NCI-H1092 treated with DMSO at 0.1 percent for 48 hours (cell line): Measurements from ENCODE around the gene ODAD4.
"Not testable (repeated sequence)": the region's sequence is repeated elsewhere in the genome, so short reads cannot be mapped to it uniquely, and the experiment has no call there.

Experiments
- DNase-seq: peaks from one replicate; lab custom pipeline; 2025; lab: John Stamatoyannopoulos, UW

ODAD4 gene

DNA sequence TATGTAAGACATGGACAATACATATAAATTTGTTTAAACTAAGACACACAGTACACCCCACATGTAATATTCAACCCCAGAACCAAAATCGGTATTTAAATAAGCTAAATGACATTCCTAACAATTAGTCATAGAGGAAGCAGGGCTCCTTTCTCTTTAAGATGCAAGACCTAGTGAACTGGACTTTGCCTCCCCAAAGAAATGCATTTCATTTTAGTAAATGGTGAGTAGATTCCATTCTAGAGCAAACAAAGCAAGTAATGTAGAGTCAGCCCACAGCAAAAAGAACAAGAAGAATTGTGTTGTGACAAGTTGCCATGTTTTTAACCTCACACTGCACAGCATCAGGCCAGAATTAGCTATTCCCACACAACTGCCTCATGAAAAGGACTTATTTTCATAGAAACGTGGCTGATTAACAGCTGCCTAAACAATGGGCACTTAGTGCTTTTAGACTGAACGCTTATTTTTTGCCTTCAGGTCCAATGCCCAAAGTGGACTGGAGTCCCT is 72.4 kb downstream of the ODAD4 start:
- no peak for DNase-seq

DNA sequence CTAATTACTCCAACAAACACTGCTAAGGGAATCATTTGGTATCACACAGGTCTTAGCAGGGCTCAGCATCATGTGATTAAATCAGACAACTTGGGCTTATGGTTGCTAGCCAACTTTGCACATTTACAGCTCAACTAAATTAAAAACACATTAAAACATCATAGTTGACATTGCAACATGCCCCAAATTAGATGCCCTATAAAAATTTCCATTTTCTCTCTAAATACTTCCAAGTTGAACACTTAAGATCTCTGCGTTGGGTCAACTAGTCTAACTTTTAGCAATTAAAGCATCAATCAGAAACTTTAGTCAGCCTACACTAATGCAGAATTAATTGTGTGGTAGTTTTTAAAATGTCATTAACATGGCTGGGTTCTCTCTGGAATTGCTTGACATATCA is 74.7 kb downstream of the ODAD4 start:
- DNase-seq: no peak

DNA sequence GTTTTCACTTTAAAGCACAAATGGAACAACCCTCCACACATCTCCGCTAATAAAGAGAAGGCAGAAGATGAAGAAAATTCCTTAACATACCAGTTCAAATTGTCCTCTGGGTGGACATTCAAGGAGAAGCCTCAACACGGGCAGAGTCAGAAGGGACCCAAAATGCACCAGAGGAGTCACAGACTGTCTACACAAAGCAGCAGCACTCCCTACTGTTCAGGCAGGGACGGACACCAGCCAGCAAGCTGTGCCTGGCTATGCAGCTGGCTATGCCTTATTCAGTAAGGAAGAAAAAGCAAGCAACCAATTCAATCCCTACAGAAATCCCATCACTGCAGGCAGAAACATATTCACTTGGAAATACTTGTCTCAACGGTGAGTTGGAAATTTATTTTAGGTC is 78.8 kb downstream of the ODAD4 start:
- no peak for DNase-seq

DNA sequence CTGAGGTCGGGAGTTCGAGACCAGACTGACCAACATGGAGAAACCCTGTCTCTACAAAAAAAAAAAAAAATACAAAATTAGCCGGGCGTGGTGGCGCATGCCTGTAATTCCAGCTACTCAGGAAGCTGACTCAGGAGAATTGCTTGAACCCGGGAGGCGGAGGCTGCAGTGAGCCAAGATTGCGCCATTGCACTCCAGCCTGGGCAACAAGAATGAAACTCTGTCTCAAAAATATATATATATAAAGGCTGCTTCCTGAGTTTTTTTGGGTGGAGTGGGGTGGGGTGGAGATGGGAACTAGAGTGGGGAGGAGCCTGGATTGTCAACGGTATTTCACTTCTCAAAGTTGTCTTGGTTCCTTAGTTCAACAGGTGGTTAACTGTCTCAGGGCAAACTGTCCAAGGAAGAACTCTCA is 79.9 kb downstream of the ODAD4 start:
- not testable (repeated sequence) for DNase-seq

DNA sequence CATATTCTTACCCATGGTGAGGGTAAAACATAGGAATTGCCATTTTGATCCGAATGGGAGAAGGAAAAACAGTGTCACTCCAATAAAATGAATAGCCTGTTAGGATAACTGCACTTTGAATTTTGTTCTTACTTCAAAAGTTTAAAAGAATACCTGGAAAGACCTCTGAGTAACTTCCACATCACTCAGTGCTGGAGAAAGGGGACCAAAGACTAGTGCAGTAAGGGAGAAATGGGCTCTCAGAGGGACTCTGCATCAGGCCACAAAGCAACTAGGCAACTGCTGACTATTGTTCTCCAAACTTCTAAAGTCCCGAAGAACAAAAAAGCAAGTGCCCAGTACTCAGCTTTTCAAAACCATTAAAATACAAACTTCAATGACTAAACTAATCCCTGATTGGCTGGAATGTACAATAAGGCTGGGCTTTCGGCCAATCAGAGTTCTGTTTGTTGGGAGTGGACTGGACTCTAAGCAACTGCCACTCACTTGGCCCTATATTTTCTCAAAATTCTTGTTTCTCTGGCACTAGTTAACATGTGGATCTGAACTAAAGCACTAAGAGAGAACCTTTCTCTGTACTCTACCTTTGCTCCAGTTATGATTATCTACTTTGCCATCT is 80.6 kb downstream of the ODAD4 start:
- no peak for DNase-seq

DNA sequence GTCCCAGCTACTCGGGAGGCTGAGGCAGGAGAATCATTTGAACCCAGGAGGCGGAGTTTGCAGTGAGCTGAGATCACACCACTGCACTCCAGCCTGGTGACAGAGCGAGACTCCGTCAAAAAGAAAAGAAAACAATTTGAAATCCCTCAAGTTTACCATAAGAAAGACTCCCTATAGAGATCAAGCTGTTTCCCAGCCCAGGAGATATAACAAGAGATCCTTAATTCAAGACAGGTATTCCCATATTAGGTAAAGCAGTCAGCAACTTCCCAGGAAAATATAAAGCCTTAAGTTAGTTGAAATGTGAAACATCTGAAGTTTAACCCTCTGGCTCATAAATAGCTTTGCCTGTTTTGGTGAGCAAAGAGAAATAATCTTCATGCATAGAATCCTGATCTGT is 81.9 kb downstream of the ODAD4 start:
- DNase-seq: not testable (repeated sequence)

DNA sequence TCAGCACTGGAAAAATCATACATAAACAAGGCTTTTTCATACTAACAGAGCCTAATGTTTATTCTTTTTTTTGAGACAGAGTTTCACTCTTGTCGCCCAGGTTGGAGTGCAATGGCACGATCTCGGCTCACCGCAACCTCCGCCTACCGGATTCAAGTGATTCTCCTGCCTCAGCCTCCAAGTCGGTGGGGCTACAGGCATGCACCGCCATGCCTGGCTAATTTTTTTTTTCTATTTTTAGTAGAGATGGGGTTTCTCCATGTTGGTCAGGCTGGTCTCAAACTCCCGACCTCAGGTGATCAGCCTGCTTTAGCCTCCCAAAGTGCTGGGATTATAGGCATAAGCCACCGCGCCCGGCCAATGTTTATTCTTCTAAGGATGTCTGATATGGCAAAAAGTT is 83.3 kb downstream of the ODAD4 start:
- DNase-seq: not testable (repeated sequence)
